GM21360 (cell line): ENCODE results near the gene RHEBL1.

ENCODE experiments used
- ATAC-seq: cut with Tn5 transposase; IDR thresholded peaks from one replicate; pipeline ENCODE4 v1.9.1; 2021; ENCODE audit warnings: mild to moderate bottlenecking, moderate library complexity; ENCODE audit not compliant: unreplicated experiment

The RHEBL1 gene, protein sequence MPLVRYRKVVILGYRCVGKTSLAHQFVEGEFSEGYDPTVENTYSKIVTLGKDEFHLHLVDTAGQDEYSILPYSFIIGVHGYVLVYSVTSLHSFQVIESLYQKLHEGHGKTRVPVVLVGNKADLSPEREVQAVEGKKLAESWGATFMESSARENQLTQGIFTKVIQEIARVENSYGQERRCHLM

DNA sequence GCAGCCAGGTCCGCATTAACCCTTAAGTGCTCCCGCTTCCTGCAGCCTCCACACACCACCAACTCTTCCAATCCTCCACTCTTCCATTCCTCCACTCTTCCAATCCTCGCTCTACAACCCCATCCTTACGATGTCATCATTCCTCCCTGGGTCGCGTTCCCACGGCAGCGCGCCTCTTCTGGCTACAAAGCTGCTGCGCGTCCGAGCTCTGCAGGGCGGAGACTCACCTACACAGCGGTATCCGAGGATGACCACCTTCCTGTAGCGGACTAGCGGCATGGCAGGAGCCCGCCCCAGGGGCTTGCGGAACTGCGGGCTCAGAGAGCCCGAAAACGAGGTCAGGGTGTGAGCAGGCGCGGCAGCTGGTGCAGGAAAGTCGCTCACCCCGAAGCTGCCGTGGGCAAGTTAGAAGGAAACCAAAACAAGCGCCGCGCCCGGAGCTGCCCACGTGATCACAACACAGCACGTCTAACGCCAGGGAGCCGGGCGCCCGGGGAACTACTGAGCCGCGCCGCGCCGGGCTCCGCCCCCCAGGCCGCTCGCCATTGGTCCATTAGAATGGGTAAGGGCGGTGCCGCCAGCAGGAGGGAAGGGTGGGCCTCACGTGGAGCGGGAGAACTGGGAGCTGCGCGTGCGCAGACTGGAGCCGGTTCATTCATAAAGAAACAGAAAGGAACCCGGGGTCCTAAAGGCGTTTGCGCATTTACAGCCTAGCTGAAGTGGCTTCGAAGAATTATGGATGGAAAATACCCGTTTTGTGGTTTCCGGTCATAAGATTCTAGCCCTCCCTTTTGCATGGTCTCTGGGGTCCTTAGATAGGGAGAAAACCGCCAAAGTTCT lies at the start of gene RHEBL1:
TSS of gene RHEBL1 (minus strand) at position 473 of the 840 bp plus-strand sequence. CDS start at position 279, 194 bp downstream.
- peak; percentile 98 for ATAC-seq

DNA sequence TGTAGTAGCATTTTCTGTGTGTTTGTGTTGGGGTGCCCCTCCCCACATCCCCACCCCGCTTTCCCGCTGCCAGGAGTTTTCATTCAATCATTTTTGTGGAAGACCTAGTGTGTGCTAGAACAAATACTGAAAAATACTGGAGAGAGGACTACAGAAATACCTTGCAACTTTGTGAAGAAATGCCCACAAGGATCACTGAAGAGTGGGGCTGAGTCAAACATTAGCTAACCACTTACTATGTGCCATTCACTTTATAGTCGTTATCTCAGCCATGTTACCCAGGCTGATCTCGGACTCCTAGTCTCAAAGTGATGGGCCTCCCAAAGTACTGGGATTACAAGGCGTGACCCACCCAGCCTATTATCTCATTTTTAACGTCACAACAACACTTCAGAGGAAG lies 41.4 kb upstream of the RHEBL1 start:
- ATAC-seq: no peak

DNA sequence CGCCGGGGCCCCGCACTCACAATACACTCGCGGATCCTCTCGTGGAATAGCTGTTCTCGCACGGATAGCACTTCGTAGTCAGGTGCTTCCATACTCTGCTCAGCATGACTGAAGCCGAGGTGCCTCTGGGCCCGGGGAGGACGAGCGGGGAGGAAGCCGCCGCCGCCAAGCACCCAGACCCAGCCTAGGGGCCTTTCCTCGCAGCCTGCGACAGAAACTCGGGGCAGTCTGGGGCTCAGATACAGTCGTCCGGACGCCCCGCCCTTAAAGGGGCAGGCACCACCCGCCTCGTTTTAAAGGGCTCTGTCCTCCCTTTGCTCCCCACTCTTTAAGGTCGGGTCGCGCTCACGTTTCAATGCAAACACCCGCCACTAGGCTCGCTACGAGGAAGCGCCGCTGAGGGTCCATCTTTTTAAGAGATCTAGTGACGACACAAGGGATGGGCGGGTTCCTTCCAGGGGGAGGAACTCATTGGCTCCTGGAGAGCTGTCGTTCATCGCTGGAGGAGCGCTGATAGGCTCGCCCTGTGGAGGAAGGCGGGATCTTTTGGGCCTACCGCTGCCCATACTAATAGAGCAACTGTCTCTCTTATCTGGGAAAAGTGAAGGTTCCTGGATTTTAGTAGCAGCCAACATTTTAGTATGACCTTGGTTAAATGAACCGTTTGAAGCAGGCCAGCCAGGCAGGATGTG lies 40.8 kb upstream of the RHEBL1 start, which contains the start of gene LMBR1L:
TSS of gene LMBR1L (minus strand) at position 384 of the 692 bp plus-strand sequence. CDS start at position 92, 292 bp downstream.
- peak; percentile 97 for ATAC-seq

DNA sequence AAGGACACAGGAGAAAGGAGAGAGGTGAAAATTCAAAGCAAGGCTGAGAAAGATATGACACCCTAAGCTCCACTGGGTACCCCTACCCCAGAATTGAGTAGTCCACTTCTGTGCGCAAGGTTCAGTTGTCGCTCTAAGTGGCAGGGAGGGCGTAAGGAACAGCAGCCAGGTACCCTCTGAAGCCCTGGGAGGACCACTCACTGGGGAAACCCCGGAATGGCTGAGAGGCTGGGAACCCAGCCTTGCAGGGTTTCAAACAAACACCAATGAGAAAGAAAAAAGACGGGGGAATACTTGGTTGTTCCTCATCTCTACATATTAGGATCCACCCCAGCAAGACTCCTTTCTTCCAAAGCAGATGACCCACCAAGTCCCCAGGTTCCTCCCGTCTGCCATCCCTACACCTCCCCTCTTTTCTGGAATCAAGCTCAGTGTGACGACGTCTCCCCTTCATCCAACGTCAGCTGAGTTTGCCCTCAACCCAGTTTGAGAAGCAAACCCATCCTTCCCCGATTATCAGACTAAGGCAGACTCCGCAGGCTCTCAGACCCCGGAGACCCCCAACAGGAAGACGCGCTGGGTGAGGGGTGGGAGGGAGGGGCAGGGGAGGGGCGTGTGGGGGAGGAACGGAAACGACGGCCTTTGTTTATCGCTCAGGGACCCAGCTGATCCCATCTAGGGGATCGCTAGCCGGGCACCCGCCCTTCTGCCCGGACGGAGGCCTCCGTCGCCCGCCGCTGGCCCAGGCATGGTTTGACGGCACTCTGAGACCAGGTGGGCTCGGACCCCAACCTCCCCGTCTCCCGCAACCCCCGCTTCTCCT lies 40.1 kb upstream of the RHEBL1 start:
- ATAC-seq: no peak

DNA sequence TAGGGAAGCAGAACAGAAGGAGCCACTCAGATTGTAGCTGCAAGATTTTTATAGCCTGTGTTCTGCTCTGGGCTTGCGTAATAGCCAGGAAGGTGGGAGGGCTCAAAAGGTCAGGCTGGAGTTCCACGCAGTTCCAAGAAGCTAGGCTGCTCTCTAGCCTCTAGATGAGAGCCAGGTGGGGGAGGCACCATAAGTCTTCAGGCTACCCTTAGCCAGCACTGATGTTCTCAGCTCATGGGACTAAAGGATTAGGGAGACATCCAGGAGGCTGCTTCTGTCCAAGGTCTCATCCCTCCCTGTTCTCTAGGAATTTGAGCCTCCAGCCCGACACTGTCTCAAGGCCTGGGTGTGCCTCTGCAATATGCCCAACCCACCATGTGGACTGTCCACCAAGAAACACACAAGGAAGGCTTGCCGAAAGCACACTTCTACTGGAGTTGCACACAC lies 39.2 kb upstream of the RHEBL1 start:
- no peak for ATAC-seq

DNA sequence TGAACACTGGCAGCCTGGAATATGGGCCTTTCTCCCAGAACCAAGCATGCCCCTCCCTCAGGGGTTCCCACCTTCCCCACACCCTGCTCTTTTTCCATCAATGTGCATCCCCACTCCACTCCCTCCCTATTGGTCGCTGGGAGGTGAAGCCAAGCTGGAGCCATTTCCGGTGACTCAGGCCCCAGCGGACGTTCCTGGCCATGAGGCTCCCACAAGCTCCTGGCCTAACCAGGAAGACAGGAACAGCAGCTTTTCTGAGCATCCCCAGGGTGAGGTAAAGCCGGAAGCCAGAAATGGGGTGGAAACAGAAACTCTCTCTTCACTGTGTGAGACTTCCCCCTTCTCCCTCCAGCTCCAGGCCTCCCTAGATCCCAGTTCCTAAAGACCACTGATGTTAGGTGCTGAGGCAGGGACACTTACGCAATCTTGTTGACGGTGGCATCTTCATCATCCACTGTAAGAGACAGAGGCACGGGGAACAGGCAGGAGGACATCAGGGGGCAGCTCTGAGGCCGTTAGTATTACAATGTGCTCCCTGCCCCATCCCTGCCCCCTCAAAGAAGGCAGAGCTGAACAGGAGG lies 35.8 kb upstream of the RHEBL1 start:
- no peak for ATAC-seq

DNA sequence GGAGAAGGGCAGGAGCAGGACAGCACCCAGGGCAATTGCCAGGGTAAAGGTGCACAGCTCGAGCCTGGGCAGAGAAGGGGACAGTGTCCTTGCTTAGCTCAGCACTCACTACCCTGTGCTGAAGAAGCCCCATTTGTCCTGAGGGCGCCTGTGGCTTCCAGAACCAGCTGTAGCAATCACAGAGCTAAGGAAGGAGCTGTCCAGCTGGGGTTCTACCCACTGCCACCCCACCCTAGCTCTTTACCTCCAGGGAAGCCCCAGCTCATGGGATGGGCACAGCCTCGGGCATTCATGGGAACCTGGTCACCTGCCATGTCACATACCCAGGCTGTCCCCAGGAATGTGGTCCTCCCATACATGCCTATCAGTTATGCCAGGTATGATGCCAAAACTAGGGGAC lies 35.0 kb upstream of the RHEBL1 start:
- no peak for ATAC-seq

DNA sequence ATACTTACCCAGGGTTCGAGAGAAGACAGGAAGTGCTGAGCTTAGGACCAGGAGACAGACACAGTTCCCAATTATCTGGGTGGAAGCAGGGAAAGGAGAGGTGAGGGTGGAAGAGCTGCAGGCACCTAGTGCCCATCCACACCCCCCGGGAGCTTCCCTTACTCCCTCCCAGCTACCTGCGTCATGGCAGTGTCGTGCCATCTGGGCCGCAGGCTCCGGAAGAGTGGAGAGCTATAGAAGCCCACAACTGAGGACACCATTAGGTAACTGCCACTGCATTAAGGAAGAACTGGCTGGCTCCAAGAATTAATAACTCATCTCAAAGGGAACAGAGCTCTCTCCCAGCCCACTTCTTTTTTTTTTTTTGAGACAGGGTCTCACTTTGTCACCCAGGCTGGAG lies 30.6 kb upstream of the RHEBL1 start:
- no peak for ATAC-seq

DNA sequence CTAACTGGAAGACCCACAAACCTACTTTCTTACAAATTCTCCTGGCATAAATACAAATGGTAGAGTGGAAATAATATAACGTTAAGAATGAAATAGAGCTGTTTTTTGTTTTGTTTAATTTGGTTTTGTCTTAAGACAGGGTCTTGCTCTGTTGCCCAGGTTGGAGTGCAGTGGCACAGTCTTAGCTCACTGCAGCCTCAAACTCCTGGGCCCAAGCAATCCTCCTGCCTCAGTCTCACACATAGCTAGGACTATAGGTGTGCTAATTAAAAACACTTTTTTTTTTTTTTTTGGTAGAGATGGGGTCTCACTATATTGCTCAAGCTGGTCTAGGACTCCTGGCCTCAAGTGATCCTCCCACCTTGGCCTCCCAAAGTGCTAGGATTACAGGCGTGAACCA lies 28.9 kb upstream of the RHEBL1 start:
- ATAC-seq: no peak

DNA sequence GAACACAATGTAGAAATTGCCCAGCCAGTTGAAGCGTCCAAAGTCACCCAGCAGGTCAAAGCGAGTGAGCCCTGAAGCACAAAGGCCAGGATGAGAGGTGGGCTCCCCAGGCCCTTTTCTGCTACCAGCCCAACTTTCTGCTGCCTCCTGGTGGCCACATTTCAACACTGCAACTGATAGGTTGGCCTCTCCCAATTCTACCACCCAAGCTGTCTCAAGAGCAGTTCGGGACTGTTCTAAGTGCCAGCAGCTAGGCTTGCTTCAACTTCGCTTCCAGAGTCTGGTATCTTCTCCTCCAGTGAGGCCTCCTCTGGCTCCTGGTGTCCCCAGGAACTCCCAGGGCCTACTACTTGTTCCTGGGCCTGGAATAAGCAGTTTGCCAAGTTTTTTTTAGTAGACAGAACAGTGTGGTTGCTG lies 28.3 kb upstream of the RHEBL1 start:
- no peak for ATAC-seq

DNA sequence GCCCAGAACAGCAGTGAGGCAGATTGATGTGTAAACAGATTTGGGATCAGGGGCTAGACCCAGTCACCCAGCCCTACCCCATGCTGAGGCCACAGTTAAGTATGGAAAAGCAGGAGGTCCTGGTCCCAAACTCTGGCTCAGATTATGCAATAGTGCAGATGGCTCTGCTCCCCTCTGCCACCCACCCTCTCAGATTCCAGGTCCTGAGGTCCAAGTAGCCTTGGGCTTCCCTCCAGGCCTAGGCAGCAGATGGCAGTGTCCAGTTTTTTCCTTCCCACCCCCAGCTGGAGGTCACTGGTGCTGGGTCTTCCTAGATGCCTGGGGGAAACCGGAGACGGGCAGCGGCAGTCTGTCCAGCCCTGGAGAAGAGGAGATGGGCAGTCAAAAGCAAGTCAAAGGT lies 27.6 kb upstream of the RHEBL1 start:
- ATAC-seq: no peak

DNA sequence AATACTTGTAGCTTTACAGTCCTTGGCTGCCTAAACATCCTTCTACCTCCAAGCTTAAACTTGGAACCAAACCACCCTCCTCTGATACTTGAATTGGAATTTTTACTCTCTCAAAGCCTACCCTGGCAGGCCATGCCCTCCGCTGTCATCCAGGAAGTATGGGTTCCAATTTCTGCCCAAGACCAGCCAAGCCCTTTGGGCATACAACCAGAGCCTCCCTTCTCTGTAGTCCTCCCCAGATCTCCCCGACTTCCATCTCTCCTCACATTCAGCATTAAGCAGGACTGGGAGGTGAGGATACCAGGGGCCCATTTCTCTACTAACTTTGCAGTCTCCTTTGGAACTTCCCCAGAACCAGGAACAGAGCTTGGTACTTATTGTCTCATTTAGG lies 25.2 kb upstream of the RHEBL1 start:
- no peak for ATAC-seq

DNA sequence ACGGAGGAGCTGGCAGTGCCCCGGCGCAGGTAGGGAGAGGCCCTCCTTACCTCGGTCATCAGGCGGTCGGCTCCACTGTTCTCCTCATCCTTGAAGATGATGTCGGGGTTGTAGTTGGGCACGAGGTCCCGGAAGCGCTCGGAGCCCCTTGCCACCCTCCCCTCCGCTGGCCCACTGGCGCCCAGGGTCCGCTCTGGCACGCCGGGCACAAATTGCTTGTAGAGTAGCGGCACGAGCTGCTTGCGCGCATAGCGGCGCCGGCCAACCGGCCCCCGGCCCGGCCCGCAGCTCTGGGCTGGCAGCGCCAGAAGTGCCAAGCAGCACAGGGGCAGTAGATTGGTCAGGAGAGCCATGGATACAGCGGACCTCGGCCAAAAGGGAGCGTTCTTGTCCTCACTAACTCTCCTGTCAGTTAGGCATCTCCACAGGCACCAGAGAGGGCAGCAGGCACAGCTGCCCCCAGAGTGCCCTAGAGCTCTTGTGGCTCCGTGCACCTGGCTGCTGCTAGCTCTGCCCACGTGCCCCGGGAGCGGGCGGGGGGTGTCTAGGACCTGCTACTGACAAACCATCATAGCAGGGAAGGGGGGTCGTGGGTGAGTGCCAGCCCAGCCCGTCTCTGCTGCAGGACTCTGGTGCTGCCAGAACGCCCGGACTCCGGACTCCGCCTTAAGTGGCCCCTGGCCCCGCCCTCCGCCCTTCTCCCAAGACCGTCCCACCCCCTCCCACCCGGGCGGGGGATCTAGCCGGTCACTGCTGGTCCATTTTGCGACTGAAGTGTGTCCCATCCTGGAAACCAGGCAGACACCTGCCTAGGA lies 24.6 kb upstream of the RHEBL1 start, which contains the start of gene DHH:
TSS of gene DHH (minus strand) at position 642 of the 815 bp plus-strand sequence. CDS start at position 353, 289 bp downstream.
- ATAC-seq: no peak

DNA sequence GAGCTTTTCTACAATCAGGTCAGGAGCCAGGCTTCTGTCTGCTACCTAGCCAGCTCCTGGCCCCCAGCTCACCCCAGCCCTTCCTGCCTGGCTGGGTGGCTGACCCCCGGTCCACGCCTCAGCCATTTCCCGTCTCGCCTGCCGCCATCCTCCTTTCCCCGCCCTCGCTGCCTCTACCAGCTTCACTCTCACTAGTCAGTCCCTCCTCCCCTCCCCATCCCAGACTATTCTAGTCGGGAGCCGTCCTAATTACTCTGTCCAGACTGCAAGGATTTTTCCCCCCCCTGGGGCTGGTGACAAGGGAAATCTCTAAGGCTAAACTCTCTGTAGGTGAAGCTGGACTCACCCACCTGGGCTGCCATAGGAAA lies 24.0 kb upstream of the RHEBL1 start:
- ATAC-seq: no peak

DNA sequence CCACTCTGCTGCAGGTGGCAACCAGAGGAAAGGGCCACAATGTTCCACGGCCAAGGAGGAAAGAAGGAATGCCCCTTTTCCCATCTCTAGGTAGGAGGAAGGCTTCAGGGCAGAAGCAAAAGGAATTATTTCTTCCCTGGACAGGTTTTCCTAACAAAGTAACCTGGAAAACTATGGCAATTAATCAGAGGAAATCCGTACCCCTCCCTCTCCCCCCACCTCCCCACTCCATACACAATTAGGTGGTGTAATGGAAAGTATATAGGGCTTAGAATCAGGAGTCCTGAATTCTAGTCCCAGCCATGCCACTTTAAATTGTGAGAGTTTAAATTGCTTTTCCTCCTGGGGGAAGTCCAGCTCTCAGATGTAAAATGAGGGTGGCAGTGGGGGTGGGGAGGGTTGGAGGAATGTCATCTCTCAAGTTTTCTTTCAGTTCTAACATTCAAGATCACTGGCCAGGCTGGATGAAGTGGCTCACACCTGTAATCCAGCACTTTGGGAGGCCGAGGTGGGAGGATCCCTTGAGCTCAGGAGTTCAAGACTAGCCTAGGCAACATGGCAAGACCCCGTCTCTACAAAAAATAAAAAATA lies 23.1 kb upstream of the RHEBL1 start:
- ATAC-seq: no peak

DNA sequence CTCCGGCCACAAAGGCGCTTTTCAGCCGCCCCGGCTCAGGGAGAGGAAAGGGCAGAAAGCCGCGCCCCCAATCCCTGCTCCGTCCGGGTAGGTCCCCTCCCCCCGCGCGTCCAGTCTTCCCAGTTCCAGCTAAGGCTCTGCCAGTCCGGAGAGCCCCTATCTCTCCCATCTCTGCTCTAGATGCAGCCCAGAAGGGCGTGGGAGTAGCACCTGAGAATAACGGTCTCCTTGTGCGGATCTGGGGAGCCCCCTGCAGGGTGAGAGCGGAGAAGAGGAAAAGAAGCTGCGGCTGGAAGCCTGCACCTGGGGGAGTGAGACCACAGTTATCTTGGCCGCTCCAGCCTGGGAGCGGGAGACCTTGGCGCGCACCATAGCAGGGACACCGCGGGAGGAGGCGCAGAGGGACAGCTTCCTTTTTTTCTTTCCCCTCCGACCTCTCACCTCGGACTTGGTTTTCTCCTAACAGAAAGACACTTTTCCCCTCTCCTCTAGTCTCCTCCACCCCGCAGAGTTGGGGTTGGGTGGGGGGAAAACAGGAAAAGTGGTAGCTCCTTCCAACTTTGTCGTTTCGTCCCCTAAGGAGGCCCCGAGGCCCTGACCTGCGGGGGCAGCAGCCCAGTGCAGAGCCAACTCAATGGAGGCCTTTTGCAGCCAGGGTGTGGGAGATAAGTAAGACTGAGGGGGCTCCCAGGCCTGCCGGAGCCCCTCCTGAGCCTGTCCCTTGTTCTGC lies 22.5 kb upstream of the RHEBL1 start:
- ATAC-seq: no peak

DNA sequence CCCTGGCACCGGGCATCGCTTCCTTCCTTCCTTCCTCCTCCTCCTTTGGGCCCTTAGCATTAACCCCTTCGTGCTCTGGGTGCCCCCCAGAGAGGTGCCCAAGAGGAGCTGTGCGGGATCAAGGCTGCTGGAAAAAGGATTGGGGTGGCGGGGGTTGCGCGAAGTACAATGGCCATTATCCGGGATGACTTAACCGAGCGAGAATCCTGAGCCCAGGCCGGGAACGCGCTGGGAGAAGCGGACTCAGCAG lies 22.0 kb upstream of the RHEBL1 start:
- no peak for ATAC-seq

DNA sequence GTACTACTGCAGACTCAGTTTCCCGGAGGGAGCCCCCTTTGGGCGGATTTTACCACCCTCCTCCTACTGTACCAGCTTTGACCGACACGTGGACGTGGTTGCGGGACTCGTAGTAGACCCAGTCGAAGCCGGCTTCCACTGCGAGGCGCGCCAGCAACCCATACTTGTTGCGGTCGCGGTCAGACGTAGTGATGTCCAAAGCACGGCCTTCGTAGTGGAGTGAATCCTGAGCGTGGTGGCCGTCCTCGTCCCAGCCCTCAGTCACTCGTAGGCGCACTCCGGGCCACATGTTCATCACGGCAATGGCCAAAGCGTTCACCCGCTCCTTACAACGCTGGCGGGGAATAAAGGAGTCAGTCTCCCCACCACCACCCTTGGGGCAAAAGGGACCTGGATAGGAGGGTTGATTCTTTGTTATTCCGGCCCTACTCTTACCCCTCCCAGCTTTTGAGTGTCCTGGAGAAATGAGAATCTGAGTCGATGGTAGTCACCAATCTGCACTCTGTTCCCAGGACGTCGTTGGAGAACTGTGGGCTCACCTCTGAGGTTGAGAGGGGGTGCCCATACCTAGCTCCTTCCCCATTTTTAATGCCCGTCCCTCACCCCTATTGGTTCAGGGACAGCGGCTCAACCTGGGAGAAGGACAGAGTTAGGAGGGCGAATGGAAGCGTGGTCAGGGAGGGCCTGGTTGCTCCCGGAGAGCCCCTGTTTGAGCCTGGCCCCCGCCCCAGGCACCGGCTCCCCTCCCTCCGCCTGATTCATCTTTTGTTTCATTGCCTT lies 21.5 kb upstream of the RHEBL1 start:
- no peak for ATAC-seq
